Measurements from ENCODE around the gene TGFBR2. TPM values are rescaled to one million over a fixed set of nuclear protein-coding genes. Genes with fewer than 3 reads are reported as not detected.
A peak's percentile ranks its signal among the peaks of the same experiment; 100 is the strongest.

The TGFBR2 gene
- total RNA-seq, 1 donor from 2014 or later: 15.6 TPM

DNA sequence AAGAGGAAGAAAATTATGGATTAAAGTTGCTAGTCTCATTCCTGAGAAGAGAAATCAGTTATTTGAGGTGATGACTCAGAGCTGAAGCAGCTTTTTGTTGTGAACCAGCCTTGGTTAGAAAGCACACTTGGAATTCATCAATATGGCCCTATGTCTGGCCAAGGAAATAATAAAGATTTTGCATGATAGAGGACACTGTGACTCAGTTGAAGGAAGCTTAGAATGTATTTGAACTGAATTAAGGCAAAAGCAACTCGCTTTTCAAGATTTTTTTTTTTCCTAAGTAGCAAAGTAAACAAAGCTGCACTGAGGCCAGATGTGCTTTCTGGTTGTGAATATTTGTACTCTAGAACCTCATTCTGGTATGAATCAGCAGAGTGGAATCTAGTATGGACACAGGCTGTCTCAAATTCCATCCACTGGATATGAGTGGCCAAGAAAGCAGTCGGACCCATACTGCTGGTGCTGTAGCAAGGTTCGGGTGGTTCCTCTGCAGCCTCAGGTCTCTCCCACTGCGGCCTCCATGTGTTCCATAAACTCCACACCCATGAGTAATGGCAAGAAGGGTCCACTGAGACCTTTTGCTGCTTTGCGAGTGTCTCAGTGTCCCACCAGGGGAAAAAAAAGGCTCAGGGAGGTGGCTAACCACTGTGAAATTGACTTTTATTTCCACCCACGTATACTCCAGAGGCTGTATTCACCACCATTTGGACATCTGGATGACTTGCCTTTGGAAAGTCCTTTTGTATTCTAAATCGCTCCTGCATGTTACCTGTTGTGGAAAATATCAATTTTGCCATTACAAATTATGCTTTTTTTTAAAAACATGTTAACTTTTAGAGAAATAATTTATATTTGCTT, 53.1 kb downstream of the TGFBR2 start:
- TF ChIP-seq, protein P1, sequence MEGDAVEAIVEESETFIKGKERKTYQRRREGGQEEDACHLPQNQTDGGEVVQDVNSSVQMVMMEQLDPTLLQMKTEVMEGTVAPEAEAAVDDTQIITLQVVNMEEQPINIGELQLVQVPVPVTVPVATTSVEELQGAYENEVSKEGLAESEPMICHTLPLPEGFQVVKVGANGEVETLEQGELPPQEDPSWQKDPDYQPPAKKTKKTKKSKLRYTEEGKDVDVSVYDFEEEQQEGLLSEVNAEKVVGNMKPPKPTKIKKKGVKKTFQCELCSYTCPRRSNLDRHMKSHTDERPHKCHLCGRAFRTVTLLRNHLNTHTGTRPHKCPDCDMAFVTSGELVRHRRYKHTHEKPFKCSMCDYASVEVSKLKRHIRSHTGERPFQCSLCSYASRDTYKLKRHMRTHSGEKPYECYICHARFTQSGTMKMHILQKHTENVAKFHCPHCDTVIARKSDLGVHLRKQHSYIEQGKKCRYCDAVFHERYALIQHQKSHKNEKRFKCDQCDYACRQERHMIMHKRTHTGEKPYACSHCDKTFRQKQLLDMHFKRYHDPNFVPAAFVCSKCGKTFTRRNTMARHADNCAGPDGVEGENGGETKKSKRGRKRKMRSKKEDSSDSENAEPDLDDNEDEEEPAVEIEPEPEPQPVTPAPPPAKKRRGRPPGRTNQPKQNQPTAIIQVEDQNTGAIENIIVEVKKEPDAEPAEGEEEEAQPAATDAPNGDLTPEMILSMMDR (IDR thresholded peaks at IDR 0.05; ENCODE audit: unreplicated experiment): no peak
- peak overlapping the region; percentile 40 for H3K27ac Mint-ChIP-seq
- H3K27me3 Mint-ChIP-seq (ENCODE audit: low read depth): no peaks in the 10 kb centered on the region
- no peaks in the 10 kb centered on the region for H3K9me3 Mint-ChIP-seq
- peaks cover 31% of the 10 kb centered on the region for H3K4me1 Mint-ChIP-seq
- peaks cover 5% of the 10 kb centered on the region for H3K36me3 Mint-ChIP-seq
- DNase-seq (ENCODE audit: low spot score in 2 of 2, unreplicated experiment in 2 of 2): no peak
- H3K4me3 Mint-ChIP-seq: no peak overlapping the region

DNA sequence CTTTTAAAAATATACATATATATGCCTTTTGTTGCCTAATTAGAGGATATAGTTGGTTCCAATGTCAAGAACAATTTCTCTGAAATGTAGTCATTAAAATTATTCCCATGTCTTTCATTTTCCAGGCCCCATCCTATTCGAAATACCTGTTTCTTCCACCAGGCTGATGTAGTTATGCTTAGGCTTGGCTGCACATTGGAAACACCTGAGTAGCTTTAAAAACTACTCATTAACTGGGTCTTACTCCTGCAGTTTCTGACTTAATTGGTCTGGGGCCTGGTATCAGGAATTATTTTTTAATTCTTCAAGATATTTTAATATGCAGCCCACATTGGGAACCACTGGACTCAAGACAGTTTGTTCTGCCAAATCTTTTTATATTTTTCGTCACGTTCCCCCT, 53.7 kb downstream of the TGFBR2 start:
- peaks cover 3% of the 10 kb centered on the region for H3K36me3 Mint-ChIP-seq
- no peak overlapping the region for H3K27ac Mint-ChIP-seq
- DNase-seq (ENCODE audit: low spot score in 2 of 2, unreplicated experiment in 2 of 2): no peak
- H3K4me3 Mint-ChIP-seq: no peak overlapping the region
- TF ChIP-seq, protein P1 (IDR thresholded peaks at IDR 0.05; ENCODE audit: unreplicated experiment): no peak
- H3K4me1 Mint-ChIP-seq: peaks cover 36% of the 10 kb centered on the region
- no peaks in the 10 kb centered on the region for H3K27me3 Mint-ChIP-seq (ENCODE audit: low read depth)
- H3K9me3 Mint-ChIP-seq: no peaks in the 10 kb centered on the region

DNA sequence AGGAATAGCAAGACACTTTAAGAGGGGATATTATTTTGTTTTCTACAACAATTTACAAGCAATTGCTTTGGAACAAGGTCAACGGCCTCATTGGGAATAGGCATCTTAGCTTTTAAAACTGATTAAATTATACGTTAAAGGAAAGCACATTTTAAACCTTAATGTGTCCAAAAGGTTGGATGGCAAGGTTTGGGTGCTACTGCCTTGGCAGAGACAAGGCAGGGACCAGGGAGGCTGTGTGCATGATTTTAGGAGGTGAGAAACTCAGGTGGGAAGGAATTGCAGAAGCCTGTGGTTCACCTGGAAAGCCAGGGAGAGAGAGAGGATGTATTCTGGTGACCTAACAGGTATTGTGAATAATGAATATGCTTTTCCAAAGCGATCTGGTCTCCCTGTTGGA, 54.3 kb downstream of the TGFBR2 start:
- Mint-ChIP-seq H3K27ac (no peak overlapping the region), H3K4me1 (peaks cover 39% of the 10 kb centered on the region), H3K27me3 (ENCODE audit: low read depth) (no peaks in the 10 kb centered on the region), H3K36me3 (peaks cover 2% of the 10 kb centered on the region), H3K9me3 (no peaks in the 10 kb centered on the region), H3K4me3 (no peak overlapping the region)
- TF ChIP-seq, protein P1 (IDR thresholded peaks at IDR 0.05; ENCODE audit: unreplicated experiment): no peak
- no peak for DNase-seq (ENCODE audit: low spot score in 2 of 2, unreplicated experiment in 2 of 2)

DNA sequence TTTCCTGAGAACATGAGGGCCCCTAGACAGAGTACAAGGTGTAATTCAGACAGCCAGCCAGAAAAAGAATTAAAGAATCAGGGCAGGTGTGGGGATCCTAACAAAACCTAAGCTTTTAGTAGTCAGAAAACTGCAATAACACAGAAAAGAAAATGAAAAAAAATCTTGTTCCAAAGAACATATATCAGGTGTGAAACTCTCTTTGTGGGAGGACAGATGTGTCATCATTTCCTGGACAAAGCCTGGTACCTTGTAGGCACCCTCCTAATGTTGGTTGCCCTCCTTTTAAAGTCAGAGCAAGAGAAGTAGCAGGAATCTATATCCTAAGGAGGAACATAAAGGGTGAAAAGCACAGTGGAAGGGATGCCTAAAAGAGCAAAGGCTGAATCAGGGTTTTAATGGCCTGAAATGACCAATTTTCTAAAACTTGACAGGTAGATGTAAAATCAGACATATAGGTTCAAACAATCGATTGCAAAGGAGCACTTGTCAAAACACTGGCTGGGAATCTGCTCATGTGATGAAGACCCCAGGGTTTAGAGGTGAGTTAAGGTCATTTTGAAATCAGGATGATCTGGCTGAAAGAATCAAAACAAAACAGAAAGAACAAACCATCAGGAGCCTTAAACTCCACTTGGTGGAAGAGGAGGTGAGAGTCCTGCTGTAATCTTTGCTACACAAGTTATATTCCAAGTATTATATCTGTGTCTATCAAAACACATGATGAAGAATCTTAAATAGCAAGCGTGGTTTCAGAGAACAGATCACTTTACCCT, 54.9 kb downstream of the TGFBR2 start:
- H3K36me3 Mint-ChIP-seq: no peaks in the 10 kb centered on the region
- TF ChIP-seq, protein P1 (IDR thresholded peaks at IDR 0.05; ENCODE audit: unreplicated experiment): no peak
- H3K27ac Mint-ChIP-seq: no peak overlapping the region
- no peaks in the 10 kb centered on the region for H3K9me3 Mint-ChIP-seq
- H3K27me3 Mint-ChIP-seq (ENCODE audit: low read depth): no peaks in the 10 kb centered on the region
- DNase-seq (ENCODE audit: low spot score in 2 of 2, unreplicated experiment in 2 of 2): no peak
- peaks cover 41% of the 10 kb centered on the region for H3K4me1 Mint-ChIP-seq
- no peak overlapping the region for H3K4me3 Mint-ChIP-seq

DNA sequence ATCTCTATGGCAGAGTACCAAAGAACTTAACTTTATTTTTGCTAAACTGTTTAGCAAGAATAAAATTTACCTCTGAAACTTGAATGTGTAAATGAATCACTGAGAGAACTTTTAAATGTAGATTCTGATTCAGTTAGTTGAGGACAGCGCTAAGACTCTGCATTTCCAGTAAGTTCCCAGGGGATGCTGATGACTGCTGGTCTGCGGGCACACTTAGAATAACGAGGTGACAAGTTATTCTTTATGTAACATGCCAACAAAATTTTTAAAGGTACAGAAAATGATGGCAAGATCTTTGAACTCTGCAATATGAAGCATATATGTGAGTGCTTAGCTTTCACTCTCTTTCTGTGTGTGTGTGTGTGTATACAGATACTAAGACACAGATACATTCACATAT, 56.4 kb downstream of the TGFBR2 start:
- no peaks in the 10 kb centered on the region for H3K27me3 Mint-ChIP-seq (ENCODE audit: low read depth)

More for the DNA sequence above, 56.4 kb downstream of the TGFBR2 start:
- no peaks in the 10 kb centered on the region for H3K36me3 Mint-ChIP-seq
- TF ChIP-seq, protein P1 (IDR thresholded peaks at IDR 0.05; ENCODE audit: unreplicated experiment): no peak
- no peak overlapping the region for H3K4me3 Mint-ChIP-seq
- peaks cover 41% of the 10 kb centered on the region for H3K4me1 Mint-ChIP-seq
- no peak for DNase-seq (ENCODE audit: low spot score in 2 of 2, unreplicated experiment in 2 of 2)
- no peaks in the 10 kb centered on the region for H3K9me3 Mint-ChIP-seq
- no peak overlapping the region for H3K27ac Mint-ChIP-seq

All from mesothelial cell of epicardium (in vitro differentiated cells).